HG03520 (cell line): ENCODE measurements around the gene TSPEAR.

ENCODE experiments used
- ATAC-seq: cut with Tn5 transposase; IDR thresholded peaks from one replicate; pipeline ENCODE4 v1.9.1; 2021; ENCODE audit warnings: mild to moderate bottlenecking, moderate library complexity; ENCODE audit not compliant: unreplicated experiment

The TSPEAR gene

DNA sequence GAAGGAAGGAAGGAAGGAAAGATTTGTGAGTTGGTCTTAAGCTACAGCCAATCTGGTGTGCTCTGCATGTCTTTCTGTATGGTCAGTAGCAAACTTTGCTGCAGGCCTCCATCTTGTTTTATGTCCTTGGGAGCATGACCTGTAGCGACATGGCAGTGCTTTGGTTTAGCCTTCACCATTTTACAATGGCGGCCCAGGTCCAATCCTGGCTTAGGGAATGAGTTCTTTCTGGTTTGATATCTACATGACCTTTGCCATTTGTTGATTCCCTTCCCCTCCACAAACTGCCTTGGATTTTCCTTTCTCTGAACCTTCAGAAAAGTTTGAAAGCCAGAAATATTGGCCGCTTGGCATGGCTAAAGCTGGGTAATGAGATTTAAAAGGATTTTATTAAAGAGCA, 30.5 kb upstream of the TSPEAR start:
- no peak for ATAC-seq

DNA sequence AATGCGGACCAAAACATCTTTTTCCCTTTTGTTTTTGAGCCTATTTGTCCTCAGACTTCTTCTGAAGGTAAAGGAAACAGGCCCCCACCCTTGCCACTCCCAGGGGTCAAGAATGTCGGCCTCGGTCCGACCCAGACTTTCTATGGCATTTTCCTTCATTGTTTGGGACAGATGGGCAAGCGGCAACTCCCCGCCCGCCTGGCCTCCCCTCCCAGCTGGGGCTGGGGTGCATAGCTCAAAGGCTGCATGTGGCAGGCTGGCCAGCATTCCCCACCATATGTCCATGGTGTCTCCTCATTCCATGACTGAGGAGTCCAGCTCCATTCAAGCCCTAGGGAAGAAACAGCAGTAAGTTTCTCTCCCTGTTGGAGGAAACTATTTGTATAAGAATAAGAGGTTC, 29.4 kb upstream of the TSPEAR start:
- no peak for ATAC-seq

DNA sequence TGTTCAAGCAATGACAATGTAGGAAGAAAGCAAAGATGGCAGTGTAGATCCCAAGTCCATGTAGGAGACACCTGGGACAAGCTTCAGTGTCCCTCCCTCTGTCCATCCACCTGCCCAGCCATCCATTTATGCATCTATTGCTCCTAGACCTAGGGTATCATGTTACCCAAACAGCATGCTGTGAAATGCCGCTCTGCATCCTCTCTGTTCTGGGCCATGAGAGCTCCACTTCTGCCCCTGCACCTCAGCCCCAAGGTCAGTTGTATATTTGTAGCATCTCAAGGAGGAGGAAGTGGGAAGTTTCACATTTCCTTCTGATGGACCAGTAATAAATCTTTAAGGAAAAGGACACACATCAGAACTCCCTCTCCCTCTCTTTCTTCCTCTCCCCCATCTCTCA, 27.9 kb upstream of the TSPEAR start:
- ATAC-seq = no peak

DNA sequence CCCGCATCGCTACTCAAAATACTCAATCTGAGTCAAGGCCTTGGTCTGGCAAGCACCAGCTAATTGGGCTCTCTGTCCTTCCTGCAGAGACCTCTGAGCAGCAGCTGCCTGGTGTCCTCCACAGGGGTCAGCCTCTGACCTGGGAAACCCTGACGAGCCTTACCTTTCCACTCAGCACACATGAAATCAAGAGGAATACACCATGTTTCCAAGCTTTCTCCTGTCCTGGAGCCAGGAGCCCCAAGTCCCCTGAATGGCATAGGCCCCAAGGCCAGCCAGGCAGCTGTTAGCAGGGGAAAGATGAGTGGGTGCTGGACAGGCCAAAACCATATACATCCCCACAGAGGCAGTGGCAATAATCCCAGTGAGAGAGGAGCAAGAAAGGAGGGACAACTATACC, 27.2 kb upstream of the TSPEAR start:
- ATAC-seq = no peak

DNA sequence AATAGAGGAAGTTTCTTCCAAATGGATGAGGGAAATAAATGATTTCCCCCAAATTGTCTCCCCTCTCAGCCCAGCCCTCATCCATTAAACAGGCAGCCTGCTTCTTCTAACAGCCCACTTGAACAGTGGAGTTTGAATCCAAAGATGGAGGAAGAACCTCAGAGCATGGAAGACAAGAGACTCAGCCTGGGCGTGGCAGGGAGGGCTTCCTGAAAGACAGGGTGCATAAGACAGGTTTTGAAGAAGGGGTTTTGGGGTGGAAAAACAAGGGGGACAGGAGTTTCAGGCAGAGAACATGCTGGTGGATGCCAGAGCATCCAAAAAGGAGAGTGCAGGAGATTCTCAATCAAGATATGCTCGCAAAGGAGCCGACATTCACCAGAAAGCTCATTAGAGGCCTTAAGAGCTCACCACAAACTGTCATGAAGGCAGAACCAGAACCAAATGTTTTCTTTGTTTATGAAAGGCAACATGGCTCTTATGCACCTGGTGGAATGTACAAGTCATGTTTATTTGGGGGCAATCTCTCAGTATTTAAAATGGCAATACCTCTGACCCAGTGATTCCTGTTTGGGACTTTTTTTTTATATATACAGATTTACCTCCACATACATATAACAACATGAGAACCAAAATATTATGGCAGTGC, 26.5 kb upstream of the TSPEAR start:
- ATAC-seq = no peak

DNA sequence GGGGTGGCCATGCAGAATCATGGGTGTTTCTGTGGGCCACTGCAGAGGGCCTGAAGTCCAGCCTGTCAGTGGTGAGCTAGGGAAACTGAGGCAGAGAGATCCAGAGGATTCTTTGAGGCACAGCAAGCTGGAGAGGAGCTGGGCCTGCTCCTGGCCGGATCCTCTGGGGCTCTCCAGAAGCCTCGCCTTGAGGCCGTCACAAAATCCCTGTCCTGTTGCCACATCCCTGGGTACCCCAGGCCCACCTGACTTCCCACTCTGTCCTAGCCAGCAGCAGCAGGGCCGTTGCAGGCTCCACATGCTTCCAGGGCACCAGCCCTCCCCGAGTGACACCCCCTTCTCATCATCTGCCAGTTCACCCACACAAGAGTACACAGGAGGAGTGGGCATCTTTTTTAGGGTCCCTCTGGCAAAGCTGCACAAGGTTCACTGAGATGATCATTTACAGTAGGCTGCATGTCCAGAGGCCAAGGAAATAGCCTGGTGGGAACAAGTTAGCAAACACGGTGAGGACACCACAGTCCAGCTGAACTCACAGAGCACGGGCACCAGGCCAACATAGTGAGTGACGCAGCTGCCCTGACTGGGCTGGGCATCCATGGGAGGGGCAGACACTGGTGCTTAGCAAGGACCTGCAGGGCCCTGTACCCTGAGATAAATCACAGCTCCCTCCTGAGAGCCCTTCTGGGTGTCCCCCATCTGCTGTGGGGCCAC, 25.1 kb upstream of the TSPEAR start:
- ATAC-seq = no peak

DNA sequence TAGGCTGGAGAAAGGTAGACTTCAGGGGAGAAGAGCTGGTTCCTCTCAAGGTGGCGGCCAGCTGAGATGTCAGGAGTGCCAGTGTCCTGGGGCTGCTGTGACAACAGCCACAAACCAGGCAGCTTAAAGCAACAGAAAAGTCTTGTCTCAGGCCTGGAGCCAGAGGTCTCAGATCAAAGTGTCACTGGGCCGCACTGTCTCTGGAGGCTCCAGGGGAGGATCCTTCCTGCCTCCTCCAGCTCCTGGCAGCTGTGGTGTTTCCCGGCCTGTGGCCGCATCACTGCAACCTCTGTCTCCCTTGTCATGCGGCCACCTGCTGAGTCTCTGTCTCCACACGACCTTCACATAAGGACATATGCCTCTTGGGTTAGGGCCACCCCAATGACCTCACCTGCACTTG, 24.4 kb upstream of the TSPEAR start:
- ATAC-seq = no peak

DNA sequence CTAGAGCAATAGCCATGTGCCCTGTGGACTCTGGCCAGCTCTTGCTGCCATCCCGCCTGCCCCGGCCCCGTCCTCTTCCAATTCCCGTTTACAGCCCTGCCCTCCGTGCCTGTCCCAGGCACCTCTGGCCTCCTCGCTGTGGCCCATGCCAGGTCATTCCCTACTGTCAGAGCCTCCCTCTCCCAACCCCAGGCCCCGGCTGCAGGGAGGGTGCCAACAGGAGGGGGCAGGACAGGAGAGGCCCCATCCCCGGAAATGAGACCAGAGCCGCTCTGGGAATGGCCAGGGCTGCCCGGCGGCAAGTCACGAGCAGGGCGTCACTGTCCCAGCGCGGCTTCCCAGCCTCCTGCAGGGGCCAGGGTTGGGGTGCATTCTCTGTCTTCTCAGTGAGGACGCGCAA, 23.5 kb upstream of the TSPEAR start:
- ATAC-seq = no peak

DNA sequence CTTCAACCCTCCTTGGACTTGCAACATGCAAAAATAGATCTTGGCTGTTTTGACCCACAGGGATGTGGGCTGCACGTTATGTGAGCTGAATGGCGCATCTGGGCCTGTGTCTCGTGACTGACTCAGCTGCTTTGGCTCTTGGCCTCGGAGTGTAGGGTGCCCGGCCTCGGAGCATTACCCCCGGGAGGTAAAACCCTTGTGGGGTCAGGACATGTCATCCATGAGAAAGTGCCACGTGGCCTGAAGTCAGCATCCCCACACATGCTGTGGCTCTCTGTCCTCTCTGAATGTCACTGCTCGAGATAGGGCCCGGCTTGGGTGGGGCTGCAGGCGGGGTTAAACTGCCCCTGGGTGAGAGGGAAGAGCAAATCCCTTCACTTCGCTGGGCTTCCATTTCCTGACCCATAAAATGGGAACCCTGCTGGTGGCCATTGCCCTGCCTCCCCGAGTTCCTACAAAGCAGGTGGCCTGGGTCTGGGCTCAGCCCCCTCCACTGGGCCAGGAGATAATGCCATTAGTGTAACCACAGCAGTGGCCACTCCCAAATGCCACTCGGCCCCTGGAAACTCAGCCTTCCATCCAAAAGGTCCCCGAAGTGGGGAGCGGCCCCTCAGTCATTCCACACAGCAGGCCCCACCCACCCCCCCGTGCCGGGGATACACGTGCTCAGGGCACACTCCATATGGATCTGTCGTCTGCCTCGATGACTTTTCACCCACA, 22.8 kb upstream of the TSPEAR start:
- no peak for ATAC-seq

DNA sequence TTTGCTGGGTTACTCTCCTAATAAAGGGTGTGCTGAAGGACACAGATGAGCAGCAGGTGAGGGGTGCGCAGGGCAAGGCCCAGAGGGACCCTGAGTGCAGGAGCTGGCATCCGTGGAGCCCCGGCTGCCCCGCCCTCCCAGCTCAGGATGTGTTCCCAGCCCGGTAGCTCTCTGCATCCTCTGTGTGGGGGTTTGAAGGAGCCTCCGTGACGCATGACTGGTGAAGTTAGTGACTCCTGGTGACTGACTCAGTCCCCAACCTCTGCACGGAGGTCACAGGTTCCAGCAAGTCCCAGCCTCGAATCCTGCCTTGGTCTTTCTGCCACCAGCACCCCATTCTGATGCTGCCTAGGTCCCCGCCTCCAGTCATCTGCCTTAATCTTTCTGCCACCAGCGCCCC, 21.6 kb upstream of the TSPEAR start:
- no peak for ATAC-seq

DNA sequence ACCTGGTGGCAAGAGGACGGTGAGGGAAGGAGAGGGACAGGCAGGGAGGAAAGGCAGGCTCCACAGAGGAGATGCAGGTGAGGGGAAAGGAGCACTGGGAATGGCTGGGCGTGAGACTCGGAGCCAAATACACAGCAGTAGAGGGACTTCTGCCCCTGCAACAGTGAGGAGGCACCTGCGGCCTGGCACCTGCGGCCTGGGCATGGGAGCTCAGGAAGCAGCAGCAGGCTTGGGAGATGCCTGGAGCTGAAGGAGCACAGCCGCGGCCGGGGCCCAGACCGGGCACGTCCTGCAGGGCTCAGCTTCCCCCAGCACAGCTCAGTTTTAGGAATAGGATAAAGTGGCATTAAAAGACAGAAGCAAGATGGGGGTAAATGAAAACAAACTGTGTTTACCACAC, 20.9 kb upstream of the TSPEAR start:
- ATAC-seq = no peak

DNA sequence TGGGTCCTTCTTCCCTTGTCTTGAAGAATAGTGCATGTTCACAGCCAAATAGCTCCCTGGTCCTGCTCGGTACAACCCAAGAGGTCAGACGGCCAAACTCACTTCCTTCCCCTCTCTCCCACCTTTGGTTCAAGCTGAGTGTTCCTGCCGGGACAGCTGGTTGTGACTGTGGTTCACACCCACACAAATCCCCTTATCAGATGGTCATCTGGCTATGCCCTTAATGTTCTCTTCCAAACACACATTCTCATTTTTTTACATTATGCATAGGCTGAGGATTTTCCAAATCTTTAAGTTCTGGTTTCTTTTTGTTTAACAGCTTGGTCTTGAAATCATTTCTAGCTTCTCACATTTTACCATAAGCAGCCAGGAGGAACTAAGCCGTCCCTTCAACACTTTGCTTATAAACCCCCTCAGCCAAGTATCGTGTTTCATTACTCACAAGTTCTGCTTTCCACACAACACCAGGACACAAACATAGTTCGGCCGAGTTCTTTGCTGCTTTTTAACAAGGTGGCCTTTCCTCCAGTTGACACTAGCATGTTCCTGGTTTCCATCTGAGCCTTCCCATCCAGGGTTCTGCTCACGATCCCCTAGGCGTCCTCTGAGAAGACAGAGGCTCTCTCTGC, 19.7 kb upstream of the TSPEAR start:
- no peak for ATAC-seq

DNA sequence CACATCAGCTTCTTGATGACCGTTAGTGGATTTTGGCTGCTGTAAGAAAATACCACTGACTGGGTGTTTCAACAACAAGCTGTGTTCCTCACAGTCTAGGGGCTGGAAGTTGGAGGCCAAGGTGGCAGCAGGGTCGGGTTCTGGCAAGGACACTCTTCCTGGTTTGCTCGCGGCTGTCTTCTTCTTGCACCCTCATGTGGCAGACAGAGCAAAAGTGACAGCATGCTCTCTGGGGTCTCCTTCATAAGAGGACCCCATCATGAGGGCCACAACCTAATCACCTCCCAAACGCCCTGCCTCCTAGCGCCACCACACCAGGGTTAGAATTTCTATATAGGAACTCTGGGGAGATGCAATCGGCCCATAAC, 18.6 kb upstream of the TSPEAR start:
- ATAC-seq = no peak

DNA sequence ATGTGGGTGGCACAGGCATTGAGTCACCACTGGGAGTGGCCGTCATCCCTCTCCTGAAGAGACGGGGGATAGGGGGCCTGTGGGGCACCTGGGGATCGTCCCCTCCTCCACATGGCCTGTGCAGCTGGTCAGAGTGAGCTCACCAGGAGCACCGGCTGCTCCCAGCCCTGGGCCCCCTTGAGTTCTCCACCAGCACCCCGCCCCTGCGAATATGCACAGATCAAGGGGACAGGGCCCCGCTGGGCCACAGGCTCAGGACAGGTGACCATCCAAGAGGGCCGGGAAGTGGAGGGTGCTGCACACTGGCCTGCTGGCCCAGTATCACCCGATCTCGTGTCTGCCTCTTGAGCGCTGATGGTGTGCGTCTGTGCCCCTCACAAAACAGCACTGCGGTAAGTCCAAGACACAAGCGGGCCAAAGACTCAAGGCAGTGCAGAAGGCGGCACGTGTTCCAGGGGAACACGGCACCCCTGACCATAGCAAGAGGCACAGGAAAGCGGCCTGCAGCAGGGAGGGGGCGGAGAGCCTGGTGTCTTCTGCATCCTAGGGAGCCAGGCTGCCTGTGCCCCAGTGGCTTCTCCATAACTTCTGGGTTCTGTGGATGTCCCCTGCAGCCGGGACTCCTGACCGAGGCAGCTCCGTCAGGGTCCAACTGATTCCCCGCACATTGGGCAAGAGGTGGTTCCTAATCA, 18.1 kb upstream of the TSPEAR start:
- ATAC-seq = no peak

DNA sequence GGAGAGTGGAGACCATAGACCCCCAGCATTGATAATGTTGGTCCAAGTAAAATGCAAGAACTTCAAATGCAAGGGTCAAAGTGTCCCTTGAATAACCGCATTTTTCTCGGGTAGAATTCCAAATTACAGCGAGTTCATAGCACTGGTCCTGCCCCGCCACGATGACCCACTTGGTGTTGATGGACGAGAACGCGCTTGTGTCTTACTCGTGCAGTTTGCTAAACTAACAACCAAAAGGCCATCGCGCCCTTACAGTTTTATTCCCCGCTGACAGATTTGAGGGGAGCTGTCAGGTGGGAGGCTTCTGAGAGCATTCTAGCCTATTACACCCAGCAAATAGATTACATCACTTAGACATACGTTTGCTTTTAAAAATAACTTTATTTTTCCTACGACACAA, 17.3 kb upstream of the TSPEAR start:
- ATAC-seq = no peak

DNA sequence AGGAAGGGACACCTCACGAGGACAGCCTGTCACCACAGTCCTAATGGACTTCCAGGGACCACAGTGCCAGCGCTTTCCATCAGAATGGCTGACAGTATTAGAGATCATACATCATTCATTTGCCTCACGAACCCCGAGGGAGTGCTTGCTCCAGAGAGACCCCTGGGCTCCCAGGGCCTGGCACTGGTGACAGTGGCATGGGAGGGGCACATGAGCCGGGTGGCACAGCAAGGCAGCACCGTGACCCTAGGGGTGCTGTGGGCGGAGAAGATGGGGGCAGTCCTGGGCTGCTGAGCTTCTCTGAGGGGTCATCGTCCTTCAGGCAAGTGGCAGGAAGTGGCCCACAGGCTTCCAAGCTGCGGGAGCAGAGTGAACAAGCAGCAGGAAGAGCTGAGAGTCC, 16.4 kb upstream of the TSPEAR start:
- ATAC-seq = no peak

DNA sequence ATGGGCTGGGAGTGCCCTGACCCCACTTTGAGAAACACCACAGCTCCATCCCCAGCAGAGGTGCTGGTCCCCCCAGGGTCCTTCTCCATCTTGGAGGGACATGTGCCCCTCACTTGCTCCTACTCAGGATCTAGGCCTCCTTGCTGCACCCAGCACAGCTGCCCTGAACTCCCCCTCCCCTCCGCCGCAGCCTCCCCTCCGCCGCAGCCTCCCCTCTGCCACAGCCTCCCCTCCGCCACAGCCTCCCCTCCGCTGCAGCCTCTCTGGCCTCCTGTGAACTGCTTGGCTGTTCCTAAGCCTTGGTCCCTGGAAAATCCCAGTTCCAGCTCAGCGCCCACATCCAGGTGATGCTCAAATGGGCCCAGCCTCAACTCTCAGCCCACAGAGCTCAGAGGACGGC, 15.9 kb upstream of the TSPEAR start:
- no peak for ATAC-seq

DNA sequence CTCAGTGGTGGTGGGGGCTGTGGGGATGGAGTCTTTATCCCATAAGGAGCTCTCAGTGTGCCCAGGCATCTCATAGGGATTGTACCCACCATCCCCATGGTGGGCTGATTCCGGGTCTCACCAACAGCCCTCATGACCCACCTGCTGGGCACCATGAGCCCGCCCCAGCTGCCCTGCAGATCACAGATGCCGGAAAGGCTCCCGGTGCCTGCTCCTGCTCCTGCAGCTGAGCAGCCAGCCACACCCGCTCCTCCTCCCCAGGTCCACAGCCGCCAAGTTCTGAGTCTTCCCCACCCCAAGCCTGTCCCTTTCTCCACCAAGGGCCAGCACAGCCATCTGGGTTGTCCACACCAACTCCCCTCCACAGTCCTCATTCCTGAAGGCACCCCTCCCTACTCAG, 15.5 kb upstream of the TSPEAR start:
- no peak for ATAC-seq

DNA sequence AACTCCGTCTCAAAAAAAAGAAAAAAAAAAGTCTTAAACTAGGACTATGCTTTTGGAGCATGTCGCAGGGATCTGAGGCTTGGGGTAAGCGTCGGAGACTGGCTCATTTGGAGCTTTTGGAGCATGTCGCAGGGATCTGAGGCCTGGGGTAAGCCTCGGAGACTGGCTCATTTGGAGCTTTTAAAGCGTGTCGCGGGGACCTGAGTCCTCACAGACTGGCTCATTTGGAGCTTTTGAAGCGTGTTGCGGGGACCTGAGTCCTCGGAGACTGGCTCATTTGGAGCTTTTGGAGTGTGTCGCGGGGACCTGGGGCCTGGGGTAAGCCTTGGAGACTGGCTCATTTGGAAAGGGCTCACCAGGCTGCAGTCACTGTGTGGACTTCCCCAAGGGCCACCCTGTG, 13.6 kb upstream of the TSPEAR start:
- no peak for ATAC-seq

DNA sequence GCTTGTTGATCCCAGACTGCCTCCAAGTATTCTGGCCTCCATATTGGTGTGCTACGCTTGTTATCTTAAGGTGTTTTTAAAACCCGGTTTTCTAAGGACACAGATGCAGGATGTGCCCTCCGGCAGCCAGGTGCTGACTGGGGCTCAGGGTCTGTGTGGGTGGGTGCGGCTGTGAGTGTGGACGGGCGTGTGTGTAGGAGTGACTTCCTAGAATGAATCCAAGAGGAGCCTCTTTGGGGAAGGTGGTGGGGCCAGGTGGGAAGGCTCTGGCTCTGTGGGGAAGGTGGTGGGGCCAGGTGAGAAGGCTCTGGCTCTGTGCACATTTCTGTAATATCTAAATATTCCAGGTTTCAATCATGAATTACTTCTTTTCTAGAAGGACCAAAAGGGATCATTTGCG, 12.8 kb upstream of the TSPEAR start:
- ATAC-seq = no peak
